Tibial nerve (tissue), 4 donors: ENCODE data around the gene PNLIPRP3.
"Not testable (repeated sequence)": the region's sequence is repeated elsewhere in the genome, so short reads cannot be mapped to it uniquely, and the experiment has no call there.

Experiments used
- EP300 ChIP-seq, 2 donors: sonication (generic); formaldehyde crosslinking; IDR thresholded peaks; one replicate each; pipeline ENCODE4 v1.6.1; 2017; ENCODE audit warnings: antibody characterized with exemption in 2 of 2, mild to moderate bottlenecking in 1 of 2
- POLR2A ChIP-seq, 2 donors: fragments of 450-650 bp; IDR thresholded peaks; one replicate each; pipeline ENCODE4 v1.6.1; 2017; ENCODE audit warnings: antibody characterized with exemption in 2 of 2, mild to moderate bottlenecking in 2 of 2, moderate library complexity in 2 of 2
- TF ChIP-seq, protein P1 (sequence below), 5 experiments: fragments of 200-600 bp in 3 of 5; fragments of 450-650 bp in 2 of 5; sonication (generic) in 3 of 5; IDR thresholded peaks; one replicate each; pipeline ENCODE4 v1.5.1; 2016 to 2019; ENCODE audit warnings: antibody characterized with exemption in 5 of 5, mild to moderate bottlenecking in 3 of 5, moderate library complexity in 2 of 5

DNA sequence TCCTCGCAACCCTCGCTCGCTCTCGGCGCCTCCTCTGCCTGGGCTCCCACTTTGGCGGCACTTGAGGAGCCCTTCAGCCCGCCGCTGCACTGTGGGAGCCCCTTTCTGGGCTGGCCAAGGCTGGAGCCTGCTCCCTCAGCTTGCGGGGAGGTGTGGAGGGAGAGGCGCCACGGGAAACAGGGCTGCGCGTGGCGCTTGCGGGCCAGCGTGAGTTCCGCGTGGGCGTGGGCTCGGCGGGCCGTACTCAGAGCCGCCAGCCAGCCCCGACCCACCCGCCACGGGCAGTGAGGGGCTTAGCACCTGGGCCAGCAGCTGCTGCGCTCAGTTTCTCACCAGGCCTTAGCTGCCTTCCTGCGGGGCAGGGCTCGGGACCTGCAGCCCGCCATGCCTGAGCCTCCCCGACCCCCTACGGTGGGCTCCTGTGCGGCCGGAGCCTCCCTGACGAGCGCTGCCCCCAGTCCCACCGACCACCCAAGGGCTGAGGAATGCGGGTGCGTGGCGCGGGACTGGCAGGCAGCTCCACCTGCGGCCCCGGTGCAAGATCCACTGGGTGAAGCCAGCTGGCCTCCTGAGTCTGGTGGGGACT, 34.3 kb upstream of the PNLIPRP3 start:
- TF ChIP-seq, protein P1, sequence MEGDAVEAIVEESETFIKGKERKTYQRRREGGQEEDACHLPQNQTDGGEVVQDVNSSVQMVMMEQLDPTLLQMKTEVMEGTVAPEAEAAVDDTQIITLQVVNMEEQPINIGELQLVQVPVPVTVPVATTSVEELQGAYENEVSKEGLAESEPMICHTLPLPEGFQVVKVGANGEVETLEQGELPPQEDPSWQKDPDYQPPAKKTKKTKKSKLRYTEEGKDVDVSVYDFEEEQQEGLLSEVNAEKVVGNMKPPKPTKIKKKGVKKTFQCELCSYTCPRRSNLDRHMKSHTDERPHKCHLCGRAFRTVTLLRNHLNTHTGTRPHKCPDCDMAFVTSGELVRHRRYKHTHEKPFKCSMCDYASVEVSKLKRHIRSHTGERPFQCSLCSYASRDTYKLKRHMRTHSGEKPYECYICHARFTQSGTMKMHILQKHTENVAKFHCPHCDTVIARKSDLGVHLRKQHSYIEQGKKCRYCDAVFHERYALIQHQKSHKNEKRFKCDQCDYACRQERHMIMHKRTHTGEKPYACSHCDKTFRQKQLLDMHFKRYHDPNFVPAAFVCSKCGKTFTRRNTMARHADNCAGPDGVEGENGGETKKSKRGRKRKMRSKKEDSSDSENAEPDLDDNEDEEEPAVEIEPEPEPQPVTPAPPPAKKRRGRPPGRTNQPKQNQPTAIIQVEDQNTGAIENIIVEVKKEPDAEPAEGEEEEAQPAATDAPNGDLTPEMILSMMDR (IDR thresholded peaks at IDR 0.05), result not testable (repeated sequence)
- TF ChIP-seq POLR2A, EP300 (IDR thresholded peaks at IDR 0.05): not testable (repeated sequence)
